Fibroblast of lung (primary cell): Measurements from ENCODE around the gene SMIM12. TPM values are rescaled to one million over a fixed set of nuclear protein-coding genes. Genes with fewer than 3 reads are reported as not detected.

ENCODE experiments used
- DNase-seq, 2 donors: peaks; one replicate each; pipeline versions ENCODE4 v3.0.0 to v3.0.0-alpha.2; 2010; ENCODE audit warnings: low read depth in 2 of 2
- H2AFZ ChIP-seq: 2 replicates; pipeline ENCODE4 v1.5.1; 2012; ENCODE audit warnings: low read length, control low read depth, inconsistent platforms
- H3K27ac ChIP-seq: 2 replicates; pipeline ENCODE4 v1.5.1; 2011; ENCODE audit warnings: low read length, control low read depth; ENCODE audit not compliant: insufficient read depth
- H3K27me3 ChIP-seq: 2 replicates; pipeline ENCODE4 v1.5.1; 2011; ENCODE audit warnings: mild to moderate bottlenecking, low read length; ENCODE audit not compliant: control insufficient read depth, insufficient read depth
- H3K36me3 ChIP-seq: 2 replicates; pipeline ENCODE4 v1.5.1; 2011; ENCODE audit warnings: low read length; ENCODE audit not compliant: control insufficient read depth, insufficient read depth
- H3K4me1 ChIP-seq: 2 replicates; pipeline ENCODE4 v1.5.1; 2011; ENCODE audit warnings: low read length; ENCODE audit not compliant: control insufficient read depth, insufficient read depth; ENCODE audit errors: extremely low read depth
- H3K4me2 ChIP-seq: 2 replicates; pipeline ENCODE4 v1.5.1; 2011; ENCODE audit warnings: low read length, control low read depth; ENCODE audit not compliant: insufficient read depth; ENCODE audit errors: extremely low read depth
- H3K4me3 ChIP-seq, 4 experiments: fragments of 200-600 bp in 1 of 4; sonication (generic) in 1 of 4; replicated peaks in 1 of 4; 2 replicates each; pipeline ENCODE4 v1.5.1; 2011 to 2016; ENCODE audit warnings: low read length in 4 of 4, low read depth in 3 of 4, mild to moderate bottlenecking in 3 of 4, control low read depth in 2 of 4, inconsistent platforms in 1 of 4, mixed read lengths in 1 of 4; ENCODE audit not compliant: insufficient read depth in 1 of 4; ENCODE audit errors: control extremely low read depth in 1 of 4
- H3K79me2 ChIP-seq: 2 replicates; pipeline ENCODE4 v1.5.1; 2012; ENCODE audit warnings: mild to moderate bottlenecking, low read length, inconsistent platforms; ENCODE audit not compliant: control insufficient read depth, insufficient read depth
- H3K9ac ChIP-seq: 2 replicates; pipeline ENCODE4 v1.5.1; 2011; ENCODE audit warnings: mild to moderate bottlenecking, low read length, control low read depth; ENCODE audit not compliant: insufficient read depth
- H3K9me3 ChIP-seq: 2 replicates; pipeline ENCODE4 v1.5.1; 2012; ENCODE audit warnings: low read depth, low read length; ENCODE audit not compliant: control insufficient read depth, insufficient read depth
- H4K20me1 ChIP-seq: 2 replicates; pipeline ENCODE4 v1.5.1; 2011; ENCODE audit warnings: low read length; ENCODE audit not compliant: control insufficient read depth, insufficient read depth; ENCODE audit errors: extremely low read depth
- CTCF ChIP-seq, 2 donors: IDR thresholded peaks in 1 of 2; conservative IDR thresholded peaks in 1 of 2; 1 replicate in 1 of 2; 2 replicates in 1 of 2; pipeline ENCODE4 v1.5.1; 2011 to 2012; ENCODE audit warnings: low read length in 2 of 2, control low read depth in 1 of 2, inconsistent platforms in 1 of 2, low read depth in 1 of 2, mild to moderate bottlenecking in 1 of 2
- EZH2 ChIP-seq: IDR thresholded peaks from 2 replicates; pipeline ENCODE4 v1.5.1; 2012; ENCODE audit warnings: low read length, control low read depth, mild to moderate bottlenecking; ENCODE audit errors: missing control alignments
- polyA plus RNA-seq, 2 donors: library from polyadenylated mRNA; depleted of rRNA in 1 of 2; stranded (reverse) in 1 of 2; unstranded in 1 of 2; fragments of >200 nt; gene quantifications; 2 replicates each; pipeline ENCODE4 v1.2.1, GENCODE V29; 2011 to 2012; ENCODE audit warnings: missing spikeins in 1 of 2
- total RNA-seq: library from RNA; depleted of rRNA; stranded (reverse); fragments of >200 nt; gene quantifications from 2 replicates; pipeline ENCODE4 v1.2.1, GENCODE V29; 2014

SMIM12 gene
- total and polyA plus RNA-seq, 2 donors (not counting 1 experiment from before 2014, with no cell fraction given), result 18.2 to 59.7 TPM

GRCh38 chr1:34869760-34870159 is 10.2 kb upstream of the SMIM12 start:
- Histone ChIP-seq H3K4me3 (no peak overlapping the region), H3K4me2 (no peak overlapping the region), H3K9ac (no peak overlapping the region), H3K27me3 (peaks cover 11% of the 10 kb centered on the region), H3K9me3 (no peaks in the 10 kb centered on the region), H3K4me1 (peaks cover 2% of the 10 kb centered on the region), H3K36me3 (no peaks in the 10 kb centered on the region), H4K20me1 (no peaks in the 10 kb centered on the region), H3K27ac (no peak overlapping the region), H2AFZ (no peak overlapping the region), H3K79me2 (no peaks in the 10 kb centered on the region)
- DNase-seq, result no peak
- TF ChIP-seq CTCF (conservative IDR thresholded peaks at IDR 0.05 in 1 of 2, IDR thresholded peaks at IDR 0.05 in 1 of 2; ENCODE audit: low read depth in 1 of 2, low read length in 2 of 2) (no peak), EZH2 (no peak)

GRCh38 chr1:34868230-34869049 is 8.9 kb upstream of the SMIM12 start:
- Histone ChIP-seq H3K27ac (no peak overlapping the region), H3K27me3 (peaks cover 14% of the 10 kb centered on the region), H3K9me3 (no peaks in the 10 kb centered on the region), H3K4me1 (peaks cover 2% of the 10 kb centered on the region), H4K20me1 (no peaks in the 10 kb centered on the region), H3K36me3 (no peaks in the 10 kb centered on the region), H3K79me2 (no peaks in the 10 kb centered on the region), H3K4me3 (no peak overlapping the region), H3K9ac (no peak overlapping the region), H2AFZ (no peak overlapping the region), H3K4me2 (no peak overlapping the region)
- no peak for DNase-seq
- TF ChIP-seq EZH2 (no peak), CTCF (conservative IDR thresholded peaks at IDR 0.05 in 1 of 2, IDR thresholded peaks at IDR 0.05 in 1 of 2; ENCODE audit: low read depth in 1 of 2, low read length in 2 of 2) (no peak)

- TF ChIP-seq CTCF (conservative IDR thresholded peaks at IDR 0.05 in 1 of 2, IDR thresholded peaks at IDR 0.05 in 1 of 2; ENCODE audit: low read depth in 1 of 2, low read length in 2 of 2) (no peak), EZH2 (no peak)
- no peak overlapping the region for H3K4me2 ChIP-seq
- H3K36me3 ChIP-seq, result no peaks in the 10 kb centered on the region
- peaks cover 14% of the 10 kb centered on the region for H3K27me3 ChIP-seq
- DNase-seq, result no peak
- H3K4me3 ChIP-seq, result no peak overlapping the region
- no peaks in the 10 kb centered on the region for H3K9me3 ChIP-seq
- H3K79me2 ChIP-seq, result no peaks in the 10 kb centered on the region
- peaks cover 2% of the 10 kb centered on the region for H3K4me1 ChIP-seq
- no peak overlapping the region for H3K27ac ChIP-seq
- no peak overlapping the region for H3K9ac ChIP-seq
- H4K20me1 ChIP-seq, result no peaks in the 10 kb centered on the region
- H2AFZ ChIP-seq, result no peak overlapping the region
Observed at GRCh38 chr1:34867415-34867814, 7.9 kb upstream of the SMIM12 start.
